ENCODE results near the gene VAMP2.

VAMP2 gene

DNA sequence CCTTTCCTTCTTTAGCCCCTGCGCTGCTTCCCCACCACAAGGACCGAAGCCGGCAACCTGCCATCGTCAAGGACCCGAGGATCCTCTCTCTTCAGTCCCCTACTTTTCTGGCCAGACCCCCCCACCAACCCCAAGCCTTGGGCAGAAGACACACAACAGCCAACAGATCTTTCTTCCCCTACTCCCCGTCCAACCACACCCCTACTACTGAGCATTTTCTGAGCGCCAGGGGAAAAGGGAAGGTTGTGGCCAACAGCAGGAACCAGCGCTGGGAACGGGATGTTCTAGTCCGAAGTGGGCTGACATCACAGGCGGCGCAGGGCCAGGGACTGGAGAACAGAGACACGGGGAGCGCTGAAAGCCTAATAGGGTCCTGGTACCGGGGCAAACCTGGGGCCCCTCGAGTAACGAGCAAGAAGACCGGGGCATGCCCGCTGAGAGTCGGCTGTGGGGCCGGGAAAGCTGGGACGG is 11.1 kb downstream of the VAMP2 start (continued):
- TF ChIP-seq TSHZ1 (tag by site-specific recombination; IDR thresholded peaks at IDR 0.05; ENCODE audit: borderline replicate concordance) = no peak
- peak; percentile 48; the same call in 1 of the 2 replicates for TF ChIP-seq ZBTB17 (tag by site-specific recombination; IDR thresholded peaks at IDR 0.05)
- TF ChIP-seq RBAK (tag by site-specific recombination; IDR thresholded peaks at IDR 0.05) = no peak
- no peak for TF ChIP-seq ZNF560 (tag by site-specific recombination; IDR thresholded peaks at IDR 0.05; ENCODE audit: borderline replicate concordance)
- no peak for TF ChIP-seq ZNF2 (tag by site-specific recombination; IDR thresholded peaks at IDR 0.05)

DNA sequence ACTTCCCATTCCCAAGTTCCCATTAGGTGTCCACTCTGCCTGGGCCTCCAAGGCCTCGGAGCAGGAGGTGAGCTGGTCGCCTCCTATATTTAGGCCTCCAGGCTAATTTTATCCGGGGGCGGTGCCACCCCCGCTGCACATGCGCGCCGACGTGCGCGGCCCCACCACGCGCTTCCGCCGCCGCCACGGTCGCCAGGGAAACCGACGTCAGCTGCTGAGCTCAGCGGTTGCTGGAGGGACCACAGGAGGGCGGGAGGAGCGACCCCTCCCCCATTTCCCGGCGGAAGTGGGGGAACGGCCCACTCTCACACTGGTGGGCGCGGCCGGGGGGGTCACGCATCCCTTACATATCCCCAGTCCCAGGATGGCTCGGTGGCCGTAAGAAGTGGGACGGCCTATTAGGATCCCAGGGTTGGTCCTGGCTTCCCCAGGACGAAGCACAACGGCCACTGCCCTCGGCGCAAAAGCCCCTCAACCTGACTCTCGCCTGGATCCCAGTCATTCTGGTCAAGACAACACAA is 11.6 kb downstream of the VAMP2 start:
- H3K27ac ChIP-seq (ENCODE audit: extremely low read depth, low read depth, low read length) = no peak overlapping the region; the same call in 1 of the 2 replicates
- ChIA-PET POLR2A (interaction anchor here (1.0 to 1.6 kb wide), 3 partner anchors 13 to 58 kb away, joined by 3 to 9 read pairs (median 4); no protein-coding TSS in a partner anchor), CTCF (interaction anchor here (0.9 to 3.8 kb wide), 3 partner anchors 12 to 91 kb away, joined by 3 to 19 read pairs (median 5); no protein-coding TSS in a partner anchor)
- TF ChIP-seq ZNF561 (tag by site-specific recombination; IDR thresholded peaks at IDR 0.05; ENCODE audit: borderline replicate concordance) = no peak
- TF ChIP-seq ZNF174 (tag by site-specific recombination; IDR thresholded peaks at IDR 0.05) = no peak
- TF ChIP-seq ZNF658 (tag by site-specific recombination; IDR thresholded peaks at IDR 0.05) = no peak
- 0 out of 2 replicates have a peak, but pooled peaks have one; percentile 48 for TF ChIP-seq MYNN (tag by site-specific recombination; IDR thresholded peaks at IDR 0.05; ENCODE audit: borderline replicate concordance)
- no peak for TF ChIP-seq GFI1B (tag by site-specific recombination; IDR thresholded peaks at IDR 0.05)
- peak; percentile 94 for TF ChIP-seq ZNF398 (tag by site-specific recombination; IDR thresholded peaks at IDR 0.05)
- peak; percentile 47; the same call in 1 of the 2 replicates for TF ChIP-seq KLF16 (tag by site-specific recombination; IDR thresholded peaks at IDR 0.05)
- TF ChIP-seq ZBTB20 (tag by site-specific recombination; IDR thresholded peaks at IDR 0.05) = no peak
- no peak for TF ChIP-seq TCF7L2 (IDR thresholded peaks at IDR 0.05; ENCODE audit: borderline replicate concordance, low read depth, low read length)
- TF ChIP-seq ZNF692 (tag by site-specific recombination; IDR thresholded peaks at IDR 0.05) = peak; percentile 90
- TF ChIP-seq ZNF513 (tag by site-specific recombination; IDR thresholded peaks at IDR 0.05) = no peak
- no peak for TF ChIP-seq ZNF670 (tag by site-specific recombination; IDR thresholded peaks at IDR 0.05; ENCODE audit: low read depth)
- TF ChIP-seq ZNF629 (tag by site-specific recombination; IDR thresholded peaks at IDR 0.05) = peak; percentile 79
- peak; percentile 85 for TF ChIP-seq ZNF335 (tag by site-specific recombination; conservative IDR thresholded peaks at IDR 0.05)
- TF ChIP-seq GLI2 (tag by site-specific recombination; IDR thresholded peaks at IDR 0.05; ENCODE audit: borderline replicate concordance, low read depth) = no peak
- TF ChIP-seq ZNF157 (tag by site-specific recombination; IDR thresholded peaks at IDR 0.05) = no peak
- TF ChIP-seq ZNF544 (tag by site-specific recombination; IDR thresholded peaks at IDR 0.05) = no peak
- peak; percentile 71 for TF ChIP-seq PRDM10 (tag by site-specific recombination; IDR thresholded peaks at IDR 0.05)
- TF ChIP-seq SP2 (tag by site-specific recombination; IDR thresholded peaks at IDR 0.05) = peak; percentile 80
- no peak for TF ChIP-seq ZNF311 (tag by site-specific recombination; IDR thresholded peaks at IDR 0.05; ENCODE audit: borderline replicate concordance)

More for the DNA sequence above, 11.6 kb downstream of the VAMP2 start:
- Histone ChIP-seq H3K9me3 (ENCODE audit: control insufficient read depth, insufficient read depth, low read depth, low read length) (no peaks in the 10 kb centered on the region), H3K36me3 (ENCODE audit: control insufficient read depth in 2 of 2, insufficient read depth in 1 of 2, low read length in 2 of 2) (peaks cover 0 to 44% of the 10 kb centered on the region in 2 experiments; a peak in 1 of 3 replicates), H3K4me1 (ENCODE audit: control insufficient read depth, insufficient read depth, low read length) (peaks cover 25% of the 10 kb centered on the region), H3K4me3 (ENCODE audit: low read depth, low read length) (peak overlapping the region; percentile 44)

All from HEK293 (cell line).